HCT116 (cell line): ENCODE measurements around the gene ZFHX3. TPM values are rescaled to one million over a fixed set of nuclear protein-coding genes. Genes with fewer than 3 reads are reported as not detected.

Experiments
- ATAC-seq: fragments of 200-7000 bp; cut with Tn5 transposase; 2 replicates; pipeline ENCODE4 v1.9.1; 2020; ENCODE audit warnings: mild to moderate bottlenecking, moderate library complexity
- BruUV-seq: library from RNA; stranded (reverse); fragments of 400-500 nt; replicated peaks from 2 replicates; lab custom pipeline; 2021; lab: Mats Ljungman, UMichigan
- CTCF ChIA-PET: fragments of 300-600 bp; sonication (Branson Sonifier 250); formaldehyde crosslinking; loops from one replicate; lab custom pipeline; 2021; ENCODE audit warnings: antibody characterized with exemption; lab: Charles Lee
- POLR2A ChIA-PET: fragments of 300-600, 350-600 bp; sonication (Branson Sonifier 250); formaldehyde crosslinking; loops from one replicate; lab custom pipeline; 2021; ENCODE audit warnings: antibody characterized with exemption; lab: Charles Lee
- RAD21 ChIA-PET, 2 experiments: fragments of 300-600 bp; sonication (Branson Sonifier 250); formaldehyde crosslinking; loops; one replicate each; lab custom pipeline; 2023; ENCODE audit warnings: low total read pairs in 2 of 2; ENCODE audit not compliant: uncharacterized antibody in 2 of 2, unreplicated experiment in 2 of 2, low non-redundant PET in 1 of 2; lab: Charles Lee
- DNase-seq: peaks from one replicate; pipeline ENCODE4 v3.0.0-alpha.2; 2010; ENCODE audit warnings: low read depth, low spot score
- H2AFZ ChIP-seq: fragments of 200-600 bp; shearing (Covaris generic), sonication (generic); 2 replicates; pipeline ENCODE4 v1.6.1; 2017; ENCODE audit warnings: low read depth, mixed run types, mixed read lengths, antibody characterized with exemption, low read length; ENCODE audit not compliant: poor library complexity, severe bottlenecking
- H3K27ac ChIP-seq: 2 replicates; pipeline ENCODE4 v1.5.1; 2012; ENCODE audit warnings: low read depth, low read length
- H3K27me3 ChIP-seq: fragments of 200-600 bp; sonication (generic); 2 replicates; pipeline ENCODE4 v1.6.1; 2016; ENCODE audit warnings: mixed run types, low read length, mixed read lengths; ENCODE audit not compliant: insufficient read depth
- H3K36me3 ChIP-seq, 2 experiments: fragments of 200-500 bp in 1 of 2; fragments of 200-600 bp in 1 of 2; sonication (Bioruptor generic) in 1 of 2; sonication (generic) in 1 of 2; 2 replicates each; pipeline versions ENCODE4 v1.5.1 to v1.6.1; 2014 to 2016; ENCODE audit warnings: low read length in 2 of 2, inconsistent platforms in 1 of 2, mixed read lengths in 1 of 2, mixed run types in 1 of 2; ENCODE audit not compliant: insufficient read depth in 2 of 2, control insufficient read depth in 1 of 2
- H3K4me1 ChIP-seq, 2 experiments: fragments of 200-600 bp in 1 of 2; sonication (generic) in 1 of 2; 2 replicates each; pipeline versions ENCODE4 v1.5.1 to v1.6.1; 2012 to 2017; ENCODE audit warnings: low read length in 2 of 2, inconsistent platforms in 1 of 2, mild to moderate bottlenecking in 1 of 2, mixed read lengths in 1 of 2, mixed run types in 1 of 2, moderate library complexity in 1 of 2; ENCODE audit not compliant: insufficient read depth in 2 of 2, control insufficient read depth in 1 of 2
- H3K4me2 ChIP-seq: fragments of 200-600 bp; sonication (generic); 2 replicates; pipeline ENCODE4 v1.6.1; 2017; ENCODE audit warnings: mixed run types, low read length, mixed read lengths
- H3K4me3 ChIP-seq, 2 experiments: fragments of 200-600 bp in 1 of 2; sonication (generic) in 1 of 2; replicated peaks in 1 of 2; 2 replicates each; pipeline ENCODE4 v1.5.1; 2011 to 2016; ENCODE audit warnings: low read length in 2 of 2, control low read depth in 1 of 2, low read depth in 1 of 2, mild to moderate bottlenecking in 1 of 2, mixed read lengths in 1 of 2, mixed run types in 1 of 2
- H3K79me2 ChIP-seq: fragments of 200-600 bp; sonication (generic); 2 replicates; pipeline ENCODE4 v1.6.1; 2017; ENCODE audit warnings: mild to moderate bottlenecking, mixed run types, low read length, moderate library complexity, mixed read lengths; ENCODE audit not compliant: insufficient read depth
- H3K9ac ChIP-seq: fragments of 200-600 bp; sonication (generic); 2 replicates; pipeline ENCODE4 v1.6.1; 2016; ENCODE audit warnings: low read length, mixed read lengths
- H3K9me2 ChIP-seq: fragments of 200-600 bp; sonication (generic), shearing (Covaris generic); 2 replicates; pipeline ENCODE4 v1.6.1; 2017; ENCODE audit warnings: mixed run types, mild to moderate bottlenecking, moderate library complexity; ENCODE audit not compliant: insufficient read depth
- H3K9me3 ChIP-seq, 2 experiments: fragments of 200-500 bp in 1 of 2; fragments of 200-600 bp in 1 of 2; sonication (Bioruptor generic) in 1 of 2; sonication (generic) in 1 of 2; 2 replicates each; pipeline ENCODE4 v1.6.1; 2014 to 2017; ENCODE audit warnings: low read length in 2 of 2, mixed read lengths in 2 of 2, inconsistent platforms in 1 of 2, low read depth in 1 of 2, mild to moderate bottlenecking in 1 of 2, mixed run types in 1 of 2, moderate library complexity in 1 of 2; ENCODE audit not compliant: control insufficient read depth in 1 of 2, insufficient read depth in 1 of 2
- H4K20me1 ChIP-seq: fragments of 200-600 bp; sonication (generic), shearing (Covaris generic); 2 replicates; pipeline ENCODE4 v1.6.1; 2017; ENCODE audit warnings: mixed run types, mild to moderate bottlenecking, moderate library complexity; ENCODE audit not compliant: insufficient read depth
- CBX3 ChIP-seq: IDR thresholded peaks from 2 replicates; pipeline ENCODE4 v1.6.1; 2012; ENCODE audit warnings: low read depth
- CTCF ChIP-seq, 3 experiments: fragments of 200-600 bp in 1 of 3; sonication (generic) in 1 of 3; IDR thresholded peaks in 2 of 3; conservative IDR thresholded peaks in 1 of 3; 2 replicates each; pipeline ENCODE4 v1.5.1; 2012 to 2017; ENCODE audit warnings: low read depth in 2 of 3, low read length in 2 of 3, antibody characterized with exemption in 1 of 3, borderline replicate concordance in 1 of 3, control low read depth in 1 of 3, mild to moderate bottlenecking in 1 of 3, mixed read lengths in 1 of 3, mixed run types in 1 of 3, moderate library complexity in 1 of 3; ENCODE audit not compliant: insufficient read depth in 1 of 3
- EGR1 ChIP-seq: IDR thresholded peaks from 2 replicates; pipeline ENCODE4 v1.6.1; 2012; ENCODE audit warnings: low read depth
- MAX ChIP-seq: IDR thresholded peaks from 2 replicates; pipeline ENCODE4 v1.6.1; 2012
- POLR2A ChIP-seq: IDR thresholded peaks from 2 replicates; pipeline ENCODE4 v1.7.0; 2011; ENCODE audit warnings: borderline replicate concordance; ENCODE audit not compliant: insufficient read depth, insufficient read length; ENCODE audit errors: extremely low read depth
- POLR2AphosphoS5 ChIP-seq: IDR thresholded peaks from 2 replicates; pipeline ENCODE4 v1.6.1; 2011; ENCODE audit warnings: mild to moderate bottlenecking, low read depth, low read length, moderate library complexity
- RAD21 ChIP-seq: IDR thresholded peaks from 2 replicates; pipeline ENCODE4 v1.6.1; 2012; ENCODE audit warnings: low read depth, mild to moderate bottlenecking
- REST ChIP-seq: IDR thresholded peaks from 2 replicates; pipeline ENCODE4 v1.6.1; 2012; ENCODE audit warnings: low read depth
- SIN3A ChIP-seq: IDR thresholded peaks from 2 replicates; pipeline ENCODE4 v1.6.1; 2012; ENCODE audit warnings: low read depth
- SP1 ChIP-seq: IDR thresholded peaks from 2 replicates; pipeline ENCODE4 v1.6.1; 2012; ENCODE audit warnings: low read depth
- YY1 ChIP-seq: IDR thresholded peaks from 2 replicates; pipeline ENCODE4 v1.6.1; 2011; ENCODE audit warnings: low read length, low read depth, moderate library complexity, mild to moderate bottlenecking; ENCODE audit not compliant: insufficient replicate concordance; ENCODE audit errors: extremely low read depth
- intact Hi-C: fragments of 100-400 bp; cut with micrococcal nuclease; formaldehyde crosslinking; loops from 2 replicates; pipeline ENCODE4 v1.10.0; 2022
- total RNA-seq: library from RNA; stranded (reverse); gene quantifications from one replicate; pipeline ENCODE4 v1.2.1, GENCODE V29; 2021; ENCODE audit not compliant: unreplicated experiment

ZFHX3 gene
- total RNA-seq, 1 experiment from 2014 or later = 6.3 TPM

- TF ChIP-seq YY1 (no peak), SIN3A (no peak), CBX3 (no peak), POLR2A (no peak), POLR2AphosphoS5 (no peak), CTCF (IDR thresholded peaks at IDR 0.05 in 2 of 3, conservative IDR thresholded peaks at IDR 0.05 in 1 of 3; ENCODE audit: borderline replicate concordance in 1 of 3, insufficient read depth in 1 of 3, low read depth in 2 of 3, low read length in 2 of 3) (no peak), SP1 (no peak), RAD21 (no peak), REST (no peak), MAX (no peak), EGR1 (no peak)
- Histone ChIP-seq H3K79me2 (no peaks in the 10 kb centered on the region), H3K4me1 (no peaks in the 10 kb centered on the region), H2AFZ (no peak overlapping the region), H3K9me3 (no peaks in the 10 kb centered on the region), H4K20me1 (no peaks in the 10 kb centered on the region), H3K27me3 (no peaks in the 10 kb centered on the region), H3K27ac (no peak overlapping the region), H3K4me3 (no peak overlapping the region), H3K9me2 (no peaks in the 10 kb centered on the region), H3K36me3 (no peaks in the 10 kb centered on the region), H3K9ac (no peak overlapping the region), H3K4me2 (no peak overlapping the region)
- POLR2A ChIA-PET = no interaction called here
- CTCF ChIA-PET = interaction anchor here (1.6 kb wide), 1 partner anchor 17 kb away, joined by 5 read pairs; no protein-coding TSS in a partner anchor
- no peak for ATAC-seq
- no peak for DNase-seq
- no TSS peak for BruUV-seq
- RAD21 ChIA-PET = no interaction called here
- intact Hi-C loops = no loop called here
Observed at GRCh38 chr16:72815348-72816318, 232.3 kb downstream of the ZFHX3 start.
